ENCODE results near the gene MYO15B. TPM values are rescaled to one million over a fixed set of nuclear protein-coding genes. Genes with fewer than 3 reads are reported as not detected.

The MYO15B gene
- total and polyA plus RNA-seq, 2 donors (not counting 1 experiment from before 2014, with no cell fraction given) = 452 to 1,019 TPM

DNA sequence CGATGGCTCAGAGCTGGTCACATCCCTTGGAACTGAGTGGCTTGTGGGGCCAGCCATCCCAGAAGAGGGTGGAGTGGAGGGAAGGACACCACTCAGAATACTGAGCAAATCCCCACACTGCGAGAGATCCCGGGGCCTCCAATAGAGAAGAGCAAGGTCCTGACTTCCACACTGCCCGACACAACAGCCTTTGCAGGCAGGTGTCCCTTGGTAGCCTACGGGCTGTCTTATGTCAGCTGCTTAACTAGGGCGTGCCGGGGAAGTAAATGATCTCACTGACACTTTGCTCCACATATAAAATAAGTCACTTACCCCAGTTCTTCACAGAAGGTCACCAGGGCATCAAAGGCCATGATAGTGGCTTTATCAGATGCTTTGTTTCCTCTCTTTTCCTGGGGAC, 63.3 kb downstream of the MYO15B start:
- H2AFZ ChIP-seq (ENCODE audit: insufficient read depth, low read depth, low read length, poor library complexity, severe bottlenecking) = no peak overlapping the region
- no peak overlapping the region for H3K9ac ChIP-seq (ENCODE audit: low read length)
- WGBS (ENCODE audit: insufficient coverage) = 94% methylated on average over 7 of the region's 7 CpGs
- POLR2A ChIA-PET = interaction anchor here (0.6 kb wide), 1 partner anchor 306 kb away, joined by 4 read pairs; no protein-coding TSS in a partner anchor
- CTCF ChIA-PET = interaction anchor here (1.0 to 6.5 kb wide), 3 partner anchors 17 to 97 kb away, joined by 3 to 62 read pairs (median 3); partner anchors contain the start of gene SMIM5
- intact Hi-C loops (cut with micrococcal nuclease) = no loop called here
- H4K20me1 ChIP-seq (ENCODE audit: control insufficient read depth, insufficient read depth, low read length, poor library complexity, severe bottlenecking) = no peaks in the 10 kb centered on the region
- Mint-ChIP-seq H3K27me3 (no peaks in the 10 kb centered on the region), H3K4me3 (no peak overlapping the region), H3K4me1 (peaks cover 15% of the 10 kb centered on the region), H3K27ac (no peak overlapping the region), H3K9me3 (ENCODE audit: insufficient read depth) (no peaks in the 10 kb centered on the region)
- no peaks in the 10 kb centered on the region for H3K27me3 ChIP-seq (replicated peaks in 1 of 4; ENCODE audit: control extremely low read depth in 1 of 4, control insufficient read depth in 3 of 4, insufficient read depth in 4 of 4, low read length in 3 of 4)
- no peak overlapping the region for H3K27ac ChIP-seq (ENCODE audit: low read length in 2 of 2)
- no peaks in the 10 kb centered on the region for H3K79me2 ChIP-seq (ENCODE audit: control insufficient read depth, insufficient read depth, low read length)
- ATAC-seq (ENCODE audit: low read depth) (no peak), DNase-seq (no peak)
- H3K9me3 ChIP-seq (ENCODE audit: control extremely low read depth in 1 of 3, control insufficient read depth in 2 of 3, insufficient read depth in 1 of 3, low read length in 2 of 3) = no peaks in the 10 kb centered on the region
- TF ChIP-seq EZH2 (IDR thresholded peaks at IDR 0.05; ENCODE audit: borderline replicate concordance, insufficient read depth, low read depth, low read length, poor library complexity, severe bottlenecking) = no peak
- TF ChIP-seq, protein P1, sequence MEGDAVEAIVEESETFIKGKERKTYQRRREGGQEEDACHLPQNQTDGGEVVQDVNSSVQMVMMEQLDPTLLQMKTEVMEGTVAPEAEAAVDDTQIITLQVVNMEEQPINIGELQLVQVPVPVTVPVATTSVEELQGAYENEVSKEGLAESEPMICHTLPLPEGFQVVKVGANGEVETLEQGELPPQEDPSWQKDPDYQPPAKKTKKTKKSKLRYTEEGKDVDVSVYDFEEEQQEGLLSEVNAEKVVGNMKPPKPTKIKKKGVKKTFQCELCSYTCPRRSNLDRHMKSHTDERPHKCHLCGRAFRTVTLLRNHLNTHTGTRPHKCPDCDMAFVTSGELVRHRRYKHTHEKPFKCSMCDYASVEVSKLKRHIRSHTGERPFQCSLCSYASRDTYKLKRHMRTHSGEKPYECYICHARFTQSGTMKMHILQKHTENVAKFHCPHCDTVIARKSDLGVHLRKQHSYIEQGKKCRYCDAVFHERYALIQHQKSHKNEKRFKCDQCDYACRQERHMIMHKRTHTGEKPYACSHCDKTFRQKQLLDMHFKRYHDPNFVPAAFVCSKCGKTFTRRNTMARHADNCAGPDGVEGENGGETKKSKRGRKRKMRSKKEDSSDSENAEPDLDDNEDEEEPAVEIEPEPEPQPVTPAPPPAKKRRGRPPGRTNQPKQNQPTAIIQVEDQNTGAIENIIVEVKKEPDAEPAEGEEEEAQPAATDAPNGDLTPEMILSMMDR (IDR thresholded peaks at IDR 0.05) = no peak
- peaks cover 12 to 16% of the 10 kb centered on the region in 2 donors for H3K4me1 ChIP-seq (ENCODE audit: control insufficient read depth in 2 of 2, insufficient read depth in 2 of 2, low read length in 2 of 2)
- no peak overlapping the region for H3K4me2 ChIP-seq (replicated peaks; ENCODE audit: low read depth, low read length, poor library complexity, severe bottlenecking)
- no peak overlapping the region for H3K4me3 ChIP-seq (ENCODE audit: control extremely low read depth in 1 of 5, extremely low read depth in 1 of 5, insufficient read depth in 1 of 5, low read depth in 2 of 5, low read length in 4 of 5)
- peaks cover 0 to 45% of the 10 kb centered on the region in 2 experiments for H3K36me3 ChIP-seq (replicated peaks in 1 of 2; ENCODE audit: control extremely low read depth in 1 of 2, control insufficient read depth in 1 of 2, extremely low read depth in 1 of 2, insufficient read depth in 2 of 2, low read length in 1 of 2)

DNA sequence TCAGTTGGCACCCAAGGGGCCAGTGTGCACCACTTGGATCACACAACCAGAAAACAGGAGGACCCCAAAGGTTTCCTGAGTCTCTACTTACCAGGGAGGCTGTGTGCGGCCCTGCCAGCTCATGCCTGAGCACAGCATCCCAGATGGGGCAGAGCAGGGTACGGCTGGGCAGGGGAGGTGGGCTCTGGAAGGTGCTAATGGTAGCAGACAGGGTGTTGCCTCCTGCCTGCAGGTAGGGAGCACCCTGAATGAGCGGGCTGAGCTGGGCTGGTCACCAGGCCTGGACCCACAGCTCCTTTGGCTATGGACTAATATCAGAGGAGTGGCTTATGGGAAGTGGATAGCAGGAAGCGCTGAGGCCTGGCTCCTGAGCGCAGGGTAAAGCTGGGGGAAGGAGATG, 64.7 kb downstream of the MYO15B start:
- H3K9me3 Mint-ChIP-seq (ENCODE audit: insufficient read depth) = no peaks in the 10 kb centered on the region
- no peak for DNase-seq
- Histone ChIP-seq H3K27ac (ENCODE audit: low read length in 2 of 2) (no peak overlapping the region), H2AFZ (ENCODE audit: insufficient read depth, low read depth, low read length, poor library complexity, severe bottlenecking) (no peak overlapping the region), H3K79me2 (ENCODE audit: control insufficient read depth, insufficient read depth, low read length) (no peaks in the 10 kb centered on the region), H4K20me1 (ENCODE audit: control insufficient read depth, insufficient read depth, low read length, poor library complexity, severe bottlenecking) (no peaks in the 10 kb centered on the region), H3K27me3 (replicated peaks in 1 of 4; ENCODE audit: control extremely low read depth in 1 of 4, control insufficient read depth in 3 of 4, insufficient read depth in 4 of 4, low read length in 3 of 4) (no peaks in the 10 kb centered on the region), H3K4me3 (ENCODE audit: control extremely low read depth in 1 of 5, extremely low read depth in 1 of 5, insufficient read depth in 1 of 5, low read depth in 2 of 5, low read length in 4 of 5) (no peak overlapping the region), H3K4me2 (replicated peaks; ENCODE audit: low read depth, low read length, poor library complexity, severe bottlenecking) (no peak overlapping the region), H3K9ac (ENCODE audit: low read length) (no peak overlapping the region), H3K36me3 (replicated peaks in 1 of 2; ENCODE audit: control extremely low read depth in 1 of 2, control insufficient read depth in 1 of 2, extremely low read depth in 1 of 2, insufficient read depth in 2 of 2, low read length in 1 of 2) (peaks cover 0 to 49% of the 10 kb centered on the region in 2 experiments), H3K4me1 (ENCODE audit: control insufficient read depth in 2 of 2, insufficient read depth in 2 of 2, low read length in 2 of 2) (peaks cover 6 to 8% of the 10 kb centered on the region in 2 donors), H3K9me3 (ENCODE audit: control extremely low read depth in 1 of 3, control insufficient read depth in 2 of 3, insufficient read depth in 1 of 3, low read length in 2 of 3) (no peaks in the 10 kb centered on the region)
- H3K4me1 Mint-ChIP-seq = peaks cover 7% of the 10 kb centered on the region
- 96% methylated on average over 4 of the region's 5 CpGs for WGBS (ENCODE audit: insufficient coverage)
- no peak overlapping the region for H3K4me3 Mint-ChIP-seq
- no peak for TF ChIP-seq EZH2 (IDR thresholded peaks at IDR 0.05; ENCODE audit: borderline replicate concordance, insufficient read depth, low read depth, low read length, poor library complexity, severe bottlenecking)
- TF ChIP-seq, protein P1 (IDR thresholded peaks at IDR 0.05) = no peak
- no peak overlapping the region for H3K27ac Mint-ChIP-seq
- ATAC-seq (ENCODE audit: low read depth) = no peak
- intact Hi-C loops (cut with micrococcal nuclease) = loop anchor here (2.0 kb wide), 1 partner anchor 20 kb away; the partner anchor contains the start of gene SMIM5
- ChIA-PET POLR2A (no interaction called here), CTCF (interaction anchor here (1.1 to 6.5 kb wide), 7 partner anchors 8 to 101 kb away, joined by 3 to 62 read pairs (median 7); partner anchors contain the start of gene SMIM5)
- no peaks in the 10 kb centered on the region for H3K27me3 Mint-ChIP-seq
